OCI-LY7 (cell line): ENCODE data around the gene BBS4.

Source experiments
- CTCF ChIP-seq: fragments of 200-600 bp; sonication (generic); conservative IDR thresholded peaks from 2 replicates; pipeline ENCODE4 v1.5.1; 2014; ENCODE audit warnings: mild to moderate bottlenecking, antibody characterized with exemption, low read length, moderate library complexity, mixed read lengths
- EZH2phosphoT487 ChIP-seq: fragments of 200-600 bp; sonication (generic); IDR thresholded peaks from 2 replicates; pipeline ENCODE4 v1.6.1; 2018; ENCODE audit warnings: low read depth, borderline replicate concordance, mild to moderate bottlenecking, mixed run types, antibody characterized with exemption, low read length, moderate library complexity, mixed read lengths

DNA sequence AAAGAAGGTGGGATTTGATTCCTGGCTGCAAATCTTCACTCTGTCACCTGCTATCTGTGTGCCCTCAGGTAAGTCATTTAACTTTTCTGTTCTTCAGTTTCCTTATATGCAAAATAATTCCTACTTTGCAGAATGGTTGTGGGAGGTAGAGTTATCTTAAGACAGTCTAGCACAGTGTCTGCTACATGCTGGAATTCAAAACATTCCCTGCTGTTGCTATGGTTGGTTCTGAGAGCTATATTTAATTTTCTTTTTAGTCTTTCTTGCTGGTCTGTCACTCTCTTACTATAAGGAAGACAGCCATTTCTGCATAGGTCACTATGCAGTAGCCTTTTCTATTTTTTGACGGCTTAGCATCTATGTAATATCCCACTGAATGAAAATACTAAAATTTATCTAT is 101.5 kb downstream of the BBS4 start:
- TF ChIP-seq CTCF: no peak
- no peak for TF ChIP-seq EZH2phosphoT487
